Heart left ventricle (tissue), 16 donors: Measurements from ENCODE around the gene CD247. TPM values are rescaled to one million over a fixed set of nuclear protein-coding genes. Genes with fewer than 3 reads are reported as not detected.

ENCODE experiments used
- ATAC-seq, 4 donors: fragments of 200-7000 bp; cut with Tn5 transposase; one replicate each; pipeline ENCODE4 v1.9.1; 2020 to 2022; ENCODE audit warnings: moderate library complexity in 4 of 4, mild to moderate bottlenecking in 3 of 4, moderate number of reproducible peaks in 1 of 4
- DNase-seq, 5 donors: peaks; one replicate each; pipeline ENCODE4 v3.0.0-alpha.2; 2020
- H3K27ac ChIP-seq, 12 donors: fragments of 200-600 bp; sonication (generic) in 4 of 12; one replicate each; pipeline versions ENCODE4 v1.5.0 to v1.8.0; 2016 to 2022; ENCODE audit warnings: mild to moderate bottlenecking in 2 of 12
- H3K27me3 ChIP-seq, 9 donors: fragments of 200-600 bp; sonication (generic) in 2 of 9; one replicate each; pipeline versions ENCODE4 v1.5.1 to v1.8.0; 2016 to 2022; ENCODE audit warnings: mild to moderate bottlenecking in 3 of 9
- H3K36me3 ChIP-seq, 9 donors: fragments of 200-600 bp; sonication (generic) in 2 of 9; one replicate each; pipeline versions ENCODE4 v1.5.0 to v1.8.0; 2018 to 2022; ENCODE audit warnings: mild to moderate bottlenecking in 2 of 9
- H3K4me1 ChIP-seq, 12 donors: fragments of 200-600 bp; sonication (generic) in 4 of 12; one replicate each; pipeline versions ENCODE4 v1.5.0 to v1.8.0; 2016 to 2022; ENCODE audit warnings: mild to moderate bottlenecking in 3 of 12
- H3K4me3 ChIP-seq, 12 donors: fragments of 200-600 bp; sonication (generic) in 4 of 12; one replicate each; pipeline versions ENCODE4 v1.5.0 to v1.8.0; 2017 to 2022; ENCODE audit warnings: mild to moderate bottlenecking in 9 of 12, moderate library complexity in 4 of 12
- H3K9me3 ChIP-seq, 12 donors: fragments of 200-600 bp; sonication (generic) in 4 of 12; one replicate each; pipeline versions ENCODE4 v1.5.0 to v1.8.0; 2016 to 2022; ENCODE audit warnings: mild to moderate bottlenecking in 1 of 12
- CTCF ChIP-seq, 12 donors: fragments of 200-600 bp; sonication (generic) in 4 of 12; IDR thresholded peaks; one replicate each; pipeline versions ENCODE4 v1.5.0 to v1.8.0; 2018 to 2022; ENCODE audit warnings: antibody characterized with exemption in 12 of 12, mild to moderate bottlenecking in 5 of 12
- POLR2A ChIP-seq, 2 donors: fragments of 450-650 bp; IDR thresholded peaks; one replicate each; pipeline ENCODE4 v1.6.1; 2017; ENCODE audit warnings: antibody characterized with exemption in 2 of 2, mild to moderate bottlenecking in 2 of 2, moderate library complexity in 2 of 2
- WGBS, 4 donors: extraction: QIAGEN DNeasy Blood & Tissue Kit in 2 of 4; methylation state at CpG; one replicate each; pipeline versions ENCODE4 v1.1.5 to v1.1.7; 2013 to 2018; 5-methylcytosine and 5-hydroxymethylcytosine counted together
- intact Hi-C, 10 donors: fragments of 100-400 bp; cut with DNase I; formaldehyde crosslinking; loops; one replicate each; pipeline versions ENCODE4 v1.11.1 to v1.14.2; 2022
- polyA plus RNA-seq, 2 donors: library from polyadenylated mRNA; stranded (reverse); fragments of 200-250 nt; gene quantifications; one replicate each; pipeline ENCODE4 v1.2.3, GENCODE V29; 2013
- total RNA-seq, 9 donors: library from RNA; depleted of rRNA in 2 of 9; stranded (reverse); fragments of >200 nt in 2 of 9; fragmentation: NEBNext Ultra II Directional in 3 of 9; extraction: Animal tissue kit (Norgen Biotek cat#: 25700) in 3 of 9; gene quantifications; one replicate each; pipeline versions ENCODE4 v1.1.0 to v1.2.4, GENCODE V29; 2016 to 2023
- donor health status: ischemic (EF 13 %, LVEDD 7.1; RV severe dilation, severe dysfunction).
- donor health status: healthy with polysubstance abuse.
- donor health status: DM: no; HTN: yes; CAD: no.
- donor health status: DM: no; HTN: no; CAD: no.
- donor health status: ischemic (EF 25% LVEDD 6.9; RV normal size, moderate dysfunction).
- donor health status: ischemic (EF 25% LVEDD 5.7; RV mildly dilated, moderate dysfunction).
- donor health status: healthy.
- donor health status: DM: yes; HTN: yes; CAD: no.
- donor health status: ischemic (EF 35%, LVEDD 5.7; RV mildly dilated, moderate dysfunction).
- donor health status: nonischemic (EF 11% LVEDD 7.7; RV severe dilation, severe dysfunction).
- donor health status: DM: yes; HTN: yes; CAD: no.
- donor health status: PGD.
- donor health status: ischemic (EF 29% LVEDD 5.4; RV normal size, mild dysfunction).
- donor health status: nonischemic (EF 23%, LVEDD 6.1; RV moderate dilation, normal function).

CD247 gene
- total and polyA plus RNA-seq, 11 donors, result 0.19 to 7.6 (median 0.47) TPM; not detected in 1

- ATAC-seq (no peak), DNase-seq (no peak)
- 77 to 82% (median 81%) methylated on average over 5 of the region's 5 CpGs for WGBS, 4 donors
- TF ChIP-seq CTCF (IDR thresholded peaks at IDR 0.05) (no peak), POLR2A (IDR thresholded peaks at IDR 0.05) (no peak)
- H3K27me3 ChIP-seq, result no peaks in the 10 kb centered on the region
- no peaks in the 10 kb centered on the region for H3K9me3 ChIP-seq
- peaks cover 0 to 86% (median 51%) of the 10 kb centered on the region in 9 donors for H3K36me3 ChIP-seq
- intact Hi-C loops, result no loop called here
- no peak overlapping the region for H3K4me3 ChIP-seq
- H3K27ac ChIP-seq, result no peak overlapping the region
- H3K4me1 ChIP-seq, result no peaks in the 10 kb centered on the region
These were observed 105.4 kb downstream of the CD247 start for GRCh38 chr1:167412920-167413319.

GRCh38 chr1:167412072-167412471 is 106.3 kb downstream of the CD247 start:
- no peak overlapping the region for H3K27ac ChIP-seq
- H3K36me3 ChIP-seq, result peaks cover 0 to 86% (median 47%) of the 10 kb centered on the region in 9 donors
- no peak for ATAC-seq

GRCh38 chr1:167409183-167409582 is 109.1 kb downstream of the CD247 start:
- intact Hi-C loops, result loop anchor here in 4 of 10 donors (10.0 kb wide), 4 partner anchors 126 to 144 kb away; no protein-coding TSS in a partner anchor

More at GRCh38 chr1:167412072-167412471, 106.3 kb downstream of the CD247 start:
- DNase-seq, result no peak
- intact Hi-C loops, result no loop called here
- H3K27me3 ChIP-seq, result no peaks in the 10 kb centered on the region
- WGBS, 4 donors, result 87 to 96% (median 92%) methylated on average over 4 of the region's 4 CpGs
- H3K9me3 ChIP-seq, result no peaks in the 10 kb centered on the region
- no peaks in the 10 kb centered on the region for H3K4me1 ChIP-seq
- no peak overlapping the region for H3K4me3 ChIP-seq
- no peak for TF ChIP-seq CTCF (IDR thresholded peaks at IDR 0.05)

GRCh38 chr1:167408355-167408754 is 110.0 kb downstream of the CD247 start:
- H3K4me1 ChIP-seq, result peaks cover 0 to 7% (median 0%) of the 10 kb centered on the region in 12 donors
- DNase-seq (no peak), ATAC-seq (no peak)
- no peaks in the 10 kb centered on the region for H3K27me3 ChIP-seq
- H3K9me3 ChIP-seq, result no peaks in the 10 kb centered on the region
- intact Hi-C loops, result loop anchor here in 4 of 10 donors (10.0 kb wide), 4 partner anchors 126 to 144 kb away; no protein-coding TSS in a partner anchor
- H3K4me3 ChIP-seq, result no peak overlapping the region
- WGBS, 4 donors, result 96 to 100% (median 97%) methylated on average over 1 of the region's 1 CpG
- H3K27ac ChIP-seq, result no peak overlapping the region
- peaks cover 0 to 84% (median 32%) of the 10 kb centered on the region in 9 donors for H3K36me3 ChIP-seq
- TF ChIP-seq CTCF (IDR thresholded peaks at IDR 0.05) (no peak), POLR2A (IDR thresholded peaks at IDR 0.05) (no peak)

More at GRCh38 chr1:167409183-167409582, 109.1 kb downstream of the CD247 start:
- H3K4me1 ChIP-seq, result no peaks in the 10 kb centered on the region
- no peaks in the 10 kb centered on the region for H3K27me3 ChIP-seq
- no peaks in the 10 kb centered on the region for H3K9me3 ChIP-seq
- no peak for TF ChIP-seq POLR2A (IDR thresholded peaks at IDR 0.05)
- TF ChIP-seq CTCF (IDR thresholded peaks at IDR 0.05), result no peak
- no peak for DNase-seq
- H3K36me3 ChIP-seq, result peaks cover 0 to 85% (median 36%) of the 10 kb centered on the region in 9 donors
- WGBS, 4 donors, result 89 to 100% (median 97%) methylated on average over 1 of the region's 1 CpG
- no peak overlapping the region for H3K4me3 ChIP-seq
- ATAC-seq, result no peak
- no peak overlapping the region for H3K27ac ChIP-seq
